ENCODE data around the gene CEACAM7. TPM values are rescaled to one million over a fixed set of nuclear protein-coding genes. Genes with fewer than 3 reads are reported as not detected.

CEACAM7 gene
- total and polyA plus RNA-seq, 2 of the 13 experiments (the other 11 are each of a cell fraction or from before 2014, with no cell fraction given) = not detected

DNA sequence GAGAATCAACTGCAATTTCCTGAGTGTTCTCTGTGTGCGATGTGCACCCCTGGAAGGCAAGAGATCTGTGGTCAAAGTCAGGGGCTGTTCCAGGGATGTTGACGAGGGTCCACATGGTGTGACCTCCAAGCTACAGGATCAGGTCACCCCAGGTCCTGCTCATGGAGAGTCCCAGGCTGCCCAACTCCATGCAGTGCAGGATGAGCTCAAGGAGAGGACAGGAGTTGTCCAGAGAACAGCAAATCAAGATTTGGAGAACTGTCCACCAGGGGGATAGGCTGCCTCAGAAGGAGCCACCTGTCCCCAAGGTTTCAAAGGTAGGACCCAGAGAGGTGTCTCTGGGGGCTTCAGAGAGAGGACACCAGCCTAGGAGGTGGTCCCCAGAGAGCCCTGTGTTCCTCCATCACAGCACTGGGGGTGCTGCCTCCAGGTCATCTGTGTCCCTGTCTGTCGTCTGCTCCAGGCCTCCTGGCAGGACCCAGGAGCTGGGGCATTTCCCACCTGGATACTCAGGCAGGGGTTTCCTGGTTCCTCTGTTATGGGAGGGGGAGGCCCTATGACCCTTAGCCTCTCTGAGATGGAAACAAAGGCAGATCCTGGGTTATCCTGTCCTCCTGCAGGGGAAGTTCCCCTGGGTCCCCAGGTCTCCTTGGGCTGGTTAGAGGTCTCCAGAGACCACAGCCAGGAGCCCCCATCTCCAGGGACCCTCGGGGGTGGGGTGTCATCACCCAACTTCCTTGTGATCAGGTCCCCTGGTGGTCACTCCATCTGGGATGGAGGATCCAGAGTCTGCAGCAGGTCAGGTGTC is 2.1 kb upstream of the CEACAM7 start (continued):
- TF ChIP-seq DMTF1 (CRISPR knock-in tag; IDR thresholded peaks at IDR 0.05) = no peak
- TF ChIP-seq RAD51 (IDR thresholded peaks at IDR 0.05; ENCODE audit: borderline replicate concordance) = no peak

GRCh38 chr19:41688687-41689086 is 617 bp upstream of the CEACAM7 start:
- Histone ChIP-seq H3K9ac (ENCODE audit: insufficient read depth, low read depth, low read length) (no peak overlapping the region), H3K36me3 (replicated peaks in 1 of 2; ENCODE audit: control insufficient read depth in 1 of 2, insufficient read depth in 2 of 2, low read length in 2 of 2) (no peaks in the 10 kb centered on the region), H3K79me2 (ENCODE audit: insufficient read depth, low read length) (no peaks in the 10 kb centered on the region), H2AFZ (ENCODE audit: low read length) (no peak overlapping the region), H3K9me3 (ENCODE audit: low read length) (no peaks in the 10 kb centered on the region), H3K27ac (ENCODE audit: extremely low read length, insufficient read depth, low read length) (no peak overlapping the region), H3K4me2 (ENCODE audit: low read depth, low read length) (no peak overlapping the region), H3K4me1 (ENCODE audit: insufficient read depth, low read length) (no peaks in the 10 kb centered on the region), H3K4me3 (replicated peaks in 1 of 3; ENCODE audit: insufficient read depth in 1 of 3, low read depth in 2 of 3, low read length in 3 of 3) (no peak overlapping the region), H4K20me1 (ENCODE audit: insufficient read depth, low read length) (no peaks in the 10 kb centered on the region), H3K27me3 (ENCODE audit: control insufficient read depth in 1 of 2, insufficient read depth in 2 of 2, low read length in 2 of 2) (no peaks in the 10 kb centered on the region; a peak in 1 of 5 replicates)
- in situ Hi-C loops (cut with HindIII; ENCODE audit: extremely low pct_ligation_motif_present, low pct_unique_long_range_greater_than_20kb) = no loop called here
- ATAC-seq (no peak), FAIRE-seq (no peak), DNase-seq (ENCODE audit: low spot score) (no peak)
- ChIA-PET POLR2A (no interaction called here), CTCF (ENCODE audit: low intra/inter-chr PET ratio, low total read pairs) (no interaction called here)
- WGBS (ENCODE audit: low lambda C conversion rate) = 0% methylated on average over 3 of the region's 4 CpGs
- BruUV-seq (replicated peaks) = no TSS peak
- intact Hi-C loops (cut with micrococcal nuclease; ENCODE audit: unreplicated experiment) = no loop called here
- TF ChIP-seq KDM2A (CRISPR knock-in tag; IDR thresholded peaks at IDR 0.05; ENCODE audit: borderline replicate concordance, low read depth) (no peak), TERF1 (CRISPR knock-in tag; IDR thresholded peaks at IDR 0.05) (no peak), ZBTB4 (CRISPR knock-in tag; IDR thresholded peaks at IDR 0.05; ENCODE audit: borderline replicate concordance) (no peak)
- TF ChIP-seq, protein P1, sequence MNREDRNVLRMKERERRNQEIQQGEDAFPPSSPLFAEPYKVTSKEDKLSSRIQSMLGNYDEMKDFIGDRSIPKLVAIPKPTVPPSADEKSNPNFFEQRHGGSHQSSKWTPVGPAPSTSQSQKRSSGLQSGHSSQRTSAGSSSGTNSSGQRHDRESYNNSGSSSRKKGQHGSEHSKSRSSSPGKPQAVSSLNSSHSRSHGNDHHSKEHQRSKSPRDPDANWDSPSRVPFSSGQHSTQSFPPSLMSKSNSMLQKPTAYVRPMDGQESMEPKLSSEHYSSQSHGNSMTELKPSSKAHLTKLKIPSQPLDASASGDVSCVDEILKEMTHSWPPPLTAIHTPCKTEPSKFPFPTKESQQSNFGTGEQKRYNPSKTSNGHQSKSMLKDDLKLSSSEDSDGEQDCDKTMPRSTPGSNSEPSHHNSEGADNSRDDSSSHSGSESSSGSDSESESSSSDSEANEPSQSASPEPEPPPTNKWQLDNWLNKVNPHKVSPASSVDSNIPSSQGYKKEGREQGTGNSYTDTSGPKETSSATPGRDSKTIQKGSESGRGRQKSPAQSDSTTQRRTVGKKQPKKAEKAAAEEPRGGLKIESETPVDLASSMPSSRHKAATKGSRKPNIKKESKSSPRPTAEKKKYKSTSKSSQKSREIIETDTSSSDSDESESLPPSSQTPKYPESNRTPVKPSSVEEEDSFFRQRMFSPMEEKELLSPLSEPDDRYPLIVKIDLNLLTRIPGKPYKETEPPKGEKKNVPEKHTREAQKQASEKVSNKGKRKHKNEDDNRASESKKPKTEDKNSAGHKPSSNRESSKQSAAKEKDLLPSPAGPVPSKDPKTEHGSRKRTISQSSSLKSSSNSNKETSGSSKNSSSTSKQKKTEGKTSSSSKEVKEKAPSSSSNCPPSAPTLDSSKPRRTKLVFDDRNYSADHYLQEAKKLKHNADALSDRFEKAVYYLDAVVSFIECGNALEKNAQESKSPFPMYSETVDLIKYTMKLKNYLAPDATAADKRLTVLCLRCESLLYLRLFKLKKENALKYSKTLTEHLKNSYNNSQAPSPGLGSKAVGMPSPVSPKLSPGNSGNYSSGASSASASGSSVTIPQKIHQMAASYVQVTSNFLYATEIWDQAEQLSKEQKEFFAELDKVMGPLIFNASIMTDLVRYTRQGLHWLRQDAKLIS (CRISPR knock-in tag; IDR thresholded peaks at IDR 0.05) = no peak
- TF ChIP-seq, protein P2, sequence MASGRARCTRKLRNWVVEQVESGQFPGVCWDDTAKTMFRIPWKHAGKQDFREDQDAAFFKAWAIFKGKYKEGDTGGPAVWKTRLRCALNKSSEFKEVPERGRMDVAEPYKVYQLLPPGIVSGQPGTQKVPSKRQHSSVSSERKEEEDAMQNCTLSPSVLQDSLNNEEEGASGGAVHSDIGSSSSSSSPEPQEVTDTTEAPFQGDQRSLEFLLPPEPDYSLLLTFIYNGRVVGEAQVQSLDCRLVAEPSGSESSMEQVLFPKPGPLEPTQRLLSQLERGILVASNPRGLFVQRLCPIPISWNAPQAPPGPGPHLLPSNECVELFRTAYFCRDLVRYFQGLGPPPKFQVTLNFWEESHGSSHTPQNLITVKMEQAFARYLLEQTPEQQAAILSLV (CRISPR knock-in tag; IDR thresholded peaks at IDR 0.05; ENCODE audit: borderline replicate concordance) = no peak

Data from HepG2 (cell line).